BLaER1 treated with 17β-estradiol and CSF1 and Interleukin-3, amounts not matched to agents 10 nM and 100 nM (cell line): Measurements from ENCODE around the gene RNF13.
"Not testable (repeated sequence)": the region's sequence is repeated elsewhere in the genome, so short reads cannot be mapped to it uniquely, and the experiment has no call there.

Experiments
- H3K27ac ChIP-seq, 11 experiments: shearing (Covaris generic); formaldehyde crosslinking; 2 replicates each; pipeline ENCODE4 v1.8.1; 2022
- H3K27me3 ChIP-seq, 11 experiments: shearing (Covaris generic); formaldehyde crosslinking; 2 replicates each; pipeline ENCODE4 v1.8.1; 2022
- H3K36me3 ChIP-seq, 11 experiments: shearing (Covaris generic); formaldehyde crosslinking; 2 replicates each; pipeline ENCODE4 v1.8.1; 2022
- H3K4me1 ChIP-seq, 10 experiments: shearing (Covaris generic); formaldehyde crosslinking; 2 replicates each; pipeline ENCODE4 v1.8.1; 2022
- H3K4me2 ChIP-seq, 11 experiments: shearing (Covaris generic); formaldehyde crosslinking; 2 replicates each; pipeline ENCODE4 v1.8.1; 2022
- H3K4me3 ChIP-seq, 10 experiments: shearing (Covaris generic); formaldehyde crosslinking; 2 replicates each; pipeline ENCODE4 v1.8.1; 2022
- H3K9ac ChIP-seq, 11 experiments: shearing (Covaris generic); formaldehyde crosslinking; 2 replicates each; pipeline ENCODE4 v1.8.1; 2022
- H3K9me3 ChIP-seq, 11 experiments: shearing (Covaris generic); formaldehyde crosslinking; replicated peaks in 1 of 11; 2 replicates each; pipeline ENCODE4 v1.8.1; 2022
- H4K20me1 ChIP-seq, 11 experiments: shearing (Covaris generic); formaldehyde crosslinking; 2 replicates each; pipeline ENCODE4 v1.8.1; 2022
- Cebpa-rat ChIP-seq, 11 experiments: shearing (Covaris generic); IDR thresholded peaks; 2 replicates each; pipeline ENCODE4 v1.8.1; 2022

Gene RNF13

DNA sequence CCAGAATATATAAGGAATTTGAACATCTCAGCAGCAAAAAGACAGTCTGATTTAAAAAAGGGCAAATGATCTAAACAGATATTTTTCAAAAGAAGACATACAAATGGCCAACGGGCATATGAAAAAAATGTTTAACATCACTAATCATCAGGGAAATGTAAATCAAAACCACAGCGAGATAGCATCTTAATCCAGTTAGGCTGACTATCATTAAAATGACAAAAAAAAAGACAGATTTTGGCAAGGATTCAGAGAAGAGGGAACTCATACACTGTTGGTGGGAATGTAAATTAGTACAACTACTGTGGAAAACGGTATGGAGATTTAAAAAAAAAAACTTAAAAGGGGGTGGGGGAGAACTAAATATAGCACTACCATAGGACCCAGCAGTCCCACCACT, 47.9 kb downstream of the RNF13 start:
- H3K9ac ChIP-seq, result no peak overlapping the region
- peaks cover 2 to 13% (median 6%) of the 10 kb centered on the region in 11 experiments; a peak in 15 of 22 replicates for H3K9me3 ChIP-seq
- H3K27me3 ChIP-seq, result no peaks in the 10 kb centered on the region
- TF ChIP-seq Cebpa-rat (IDR thresholded peaks at IDR 0.05), result no peak
- peaks cover 0 to 100% (median 0%) of the 10 kb centered on the region in 11 experiments; a peak in 6 of 22 replicates for H4K20me1 ChIP-seq
- H3K36me3 ChIP-seq, result peaks cover 13 to 100% (median 63%) of the 10 kb centered on the region in 11 experiments
- no peaks in the 10 kb centered on the region for H3K4me1 ChIP-seq
- no peak overlapping the region for H3K4me3 ChIP-seq
- no peak overlapping the region for H3K4me2 ChIP-seq
- no peak overlapping the region for H3K27ac ChIP-seq

DNA sequence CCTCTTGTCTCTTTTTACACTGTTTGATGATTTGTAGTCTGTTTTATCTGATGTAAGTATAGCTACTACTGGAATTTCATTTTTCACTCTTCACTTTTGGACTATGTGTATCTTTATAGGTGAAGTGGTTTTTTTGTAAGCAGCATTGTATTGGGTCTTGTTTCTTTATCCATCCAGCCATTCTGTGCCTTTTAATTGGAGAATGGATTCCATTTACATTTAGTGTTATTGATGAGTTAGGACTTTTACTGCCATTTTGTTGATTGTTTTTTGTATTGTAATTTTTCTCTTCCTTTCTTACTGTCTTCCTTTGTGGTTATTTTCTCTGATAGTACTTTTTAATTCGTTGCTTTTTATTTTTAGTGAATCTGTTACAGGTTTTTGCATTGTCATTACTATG, 54.5 kb downstream of the RNF13 start:
- H3K9ac ChIP-seq, result no peak overlapping the region
- H3K4me2 ChIP-seq, result no peak overlapping the region
- H3K9me3 ChIP-seq, result peaks cover 13 to 54% (median 41%) of the 10 kb centered on the region in 11 experiments; a peak in 20 of 22 replicates
- peaks cover 0 to 100% (median 0%) of the 10 kb centered on the region in 11 experiments; a peak in 9 of 22 replicates for H4K20me1 ChIP-seq
- H3K27ac ChIP-seq, result no peak overlapping the region
- H3K27me3 ChIP-seq, result no peaks in the 10 kb centered on the region
- peaks cover 11 to 98% (median 58%) of the 10 kb centered on the region in 11 experiments for H3K36me3 ChIP-seq
- H3K4me3 ChIP-seq, result no peak overlapping the region
- no peak for TF ChIP-seq Cebpa-rat (IDR thresholded peaks at IDR 0.05)
- peaks cover 0 to 13% (median 0%) of the 10 kb centered on the region in 10 experiments; a peak in 6 of 20 replicates for H3K4me1 ChIP-seq

DNA sequence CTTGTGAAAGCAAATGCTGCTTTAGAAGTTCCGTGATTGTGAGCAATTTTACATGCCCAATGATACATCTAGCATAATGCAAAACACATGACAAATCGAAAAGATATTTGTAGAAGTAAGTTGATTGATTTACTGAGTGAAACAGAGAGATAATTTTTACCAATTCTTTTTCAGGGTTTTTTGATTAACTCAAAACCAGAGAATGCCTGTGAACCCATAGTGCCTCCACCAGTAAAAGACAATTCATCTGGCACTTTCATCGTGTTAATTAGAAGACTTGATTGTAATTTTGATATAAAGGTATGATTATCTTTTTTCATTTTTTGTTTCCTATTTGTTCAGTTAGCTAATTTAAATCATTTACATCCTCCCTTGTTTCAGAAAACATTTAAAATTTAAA, 58.8 kb downstream of the RNF13 start:
- no peak overlapping the region for H3K9ac ChIP-seq
- TF ChIP-seq Cebpa-rat (IDR thresholded peaks at IDR 0.05), result no peak
- peaks cover 0 to 35% (median 29%) of the 10 kb centered on the region in 11 experiments; a peak in 19 of 22 replicates for H3K9me3 ChIP-seq
- H3K36me3 ChIP-seq, result peaks cover 13 to 98% (median 55%) of the 10 kb centered on the region in 11 experiments; a peak in 20 of 22 replicates
- H3K4me1 ChIP-seq, result peaks cover 0 to 28% (median 0%) of the 10 kb centered on the region in 10 experiments; a peak in 6 of 20 replicates
- H3K27me3 ChIP-seq, result no peaks in the 10 kb centered on the region
- no peak overlapping the region for H3K4me3 ChIP-seq
- no peak overlapping the region for H3K27ac ChIP-seq
- no peak overlapping the region for H3K4me2 ChIP-seq
- peaks cover 0 to 100% (median 0%) of the 10 kb centered on the region in 11 experiments; a peak in 9 of 22 replicates for H4K20me1 ChIP-seq

DNA sequence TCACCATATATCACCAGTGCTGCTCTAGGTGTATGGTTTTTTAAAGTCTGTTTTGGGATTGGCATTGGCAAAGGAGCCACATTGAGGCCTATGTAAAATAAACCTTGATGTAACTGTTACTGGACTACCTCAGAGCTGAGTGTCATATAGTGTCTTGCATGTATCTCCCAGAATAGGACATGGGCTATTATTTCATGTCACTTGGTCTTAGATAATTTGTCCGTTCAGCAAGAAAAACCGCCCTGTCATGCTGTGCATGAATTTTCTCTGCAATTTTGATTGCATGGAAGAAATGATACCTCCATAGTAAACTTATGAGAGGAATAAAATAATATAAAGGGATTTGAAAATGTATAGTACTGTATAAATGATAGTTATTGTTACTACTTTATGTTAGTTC, 59.6 kb downstream of the RNF13 start:
- H3K36me3 ChIP-seq, result peaks cover 13 to 93% (median 52%) of the 10 kb centered on the region in 11 experiments; a peak in 20 of 22 replicates
- no peak overlapping the region for H3K9ac ChIP-seq
- H3K27me3 ChIP-seq, result no peaks in the 10 kb centered on the region
- H3K4me3 ChIP-seq, result no peak overlapping the region
- peaks cover 0 to 28% (median 0%) of the 10 kb centered on the region in 10 experiments; a peak in 6 of 20 replicates for H3K4me1 ChIP-seq
- peak overlapping the region in 1 of 11 experiments; percentile 0; a peak in 1 of 22 replicates for H3K4me2 ChIP-seq
- TF ChIP-seq Cebpa-rat (IDR thresholded peaks at IDR 0.05), result no peak
- peaks cover 0 to 27% (median 21%) of the 10 kb centered on the region in 11 experiments; a peak in 19 of 22 replicates for H3K9me3 ChIP-seq
- H3K27ac ChIP-seq, result no peak overlapping the region
- peaks cover 0 to 100% (median 0%) of the 10 kb centered on the region in 11 experiments; a peak in 9 of 22 replicates for H4K20me1 ChIP-seq

DNA sequence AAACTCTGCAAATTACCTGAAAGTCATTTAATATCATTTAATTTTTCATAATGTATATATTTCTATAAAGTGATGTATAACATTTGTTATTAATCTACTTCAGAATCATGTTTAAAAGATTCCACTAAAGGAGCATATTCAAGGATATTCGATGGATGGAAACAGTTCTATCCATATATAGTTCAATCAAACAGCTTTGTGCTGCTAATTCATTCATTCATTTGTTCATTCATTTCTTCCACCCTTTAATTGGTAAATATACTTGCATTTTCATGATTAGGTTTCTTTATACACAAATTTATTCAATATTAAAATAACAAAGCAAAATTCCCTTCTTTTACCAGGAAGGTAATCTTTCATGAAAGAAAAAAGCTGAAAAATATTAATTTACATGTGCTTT, 64.7 kb downstream of the RNF13 start:
- Histone ChIP-seq H3K4me1 (peaks cover 0 to 49% (median 4%) of the 10 kb centered on the region in 10 experiments; a peak in 8 of 20 replicates), H3K4me3 (no peak overlapping the region), H3K4me2 (no peak overlapping the region), H4K20me1 (peaks cover 0 to 100% (median 0%) of the 10 kb centered on the region in 11 experiments; a peak in 7 of 22 replicates), H3K9ac (no peak overlapping the region), H3K36me3 (peaks cover 1 to 79% (median 24%) of the 10 kb centered on the region in 11 experiments; a peak in 20 of 22 replicates), H3K9me3 (no peaks in the 10 kb centered on the region), H3K27ac (no peak overlapping the region), H3K27me3 (no peaks in the 10 kb centered on the region)
- no peak for TF ChIP-seq Cebpa-rat (IDR thresholded peaks at IDR 0.05)

DNA sequence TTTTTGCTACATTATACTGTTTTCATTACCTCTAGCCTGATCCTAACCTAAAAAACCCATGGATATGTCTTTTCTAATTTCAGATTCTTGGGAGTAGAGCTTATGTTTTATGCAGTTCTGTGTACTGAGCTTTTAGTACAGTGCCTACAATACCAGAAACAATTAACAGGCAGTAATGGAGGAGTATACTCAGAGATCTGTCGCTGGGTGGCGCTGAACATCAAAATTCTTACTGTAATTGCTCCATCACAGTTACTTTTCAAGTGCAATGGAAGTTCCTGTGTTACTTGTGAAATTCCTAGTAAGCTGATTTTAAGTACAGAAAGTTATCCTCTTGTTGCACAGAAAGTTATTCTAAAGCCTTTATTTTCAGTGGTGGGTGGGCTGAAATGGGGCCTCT, 66.9 kb downstream of the RNF13 start:
- no peak overlapping the region for H3K4me3 ChIP-seq
- no peak overlapping the region for H3K9ac ChIP-seq
- no peaks in the 10 kb centered on the region for H3K27me3 ChIP-seq
- H3K4me2 ChIP-seq, result no peak overlapping the region
- no peak overlapping the region for H3K27ac ChIP-seq
- H4K20me1 ChIP-seq, result peaks cover 0 to 100% (median 0%) of the 10 kb centered on the region in 11 experiments; a peak in 6 of 22 replicates
- peaks cover 5 to 74% (median 19%) of the 10 kb centered on the region in 11 experiments; a peak in 14 of 22 replicates for H3K36me3 ChIP-seq
- TF ChIP-seq Cebpa-rat (IDR thresholded peaks at IDR 0.05), result no peak
- peaks cover 0 to 47% (median 4%) of the 10 kb centered on the region in 10 experiments; a peak in 8 of 20 replicates for H3K4me1 ChIP-seq
- H3K9me3 ChIP-seq, result peaks cover 0 to 12% (median 9%) of the 10 kb centered on the region in 11 experiments; a peak in 19 of 22 replicates

DNA sequence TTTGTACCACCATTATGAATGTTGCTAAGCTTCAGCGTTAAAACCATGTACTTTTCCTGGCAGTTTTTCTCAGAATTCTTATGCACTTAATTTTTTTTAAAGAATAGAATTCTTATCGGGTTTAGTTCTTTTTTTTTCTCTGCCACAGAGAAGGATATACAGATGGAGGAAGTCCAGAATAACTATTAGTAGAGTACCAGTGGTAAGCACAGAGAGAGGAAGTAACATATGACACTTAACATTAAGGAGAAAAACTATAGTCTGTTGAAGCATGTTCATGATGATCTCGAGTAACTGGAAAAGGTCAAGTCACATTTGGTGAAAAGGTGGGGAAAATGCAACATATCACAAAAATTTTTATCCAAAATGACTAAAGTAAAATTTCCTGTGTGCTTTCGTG, 68.9 kb downstream of the RNF13 start:
- H3K27ac ChIP-seq, result no peak overlapping the region
- peak overlapping the region in 5 of 11 experiments; percentile 8 to 74 (median 56); a peak in 8 of 22 replicates for H3K4me2 ChIP-seq
- H3K4me1 ChIP-seq, result peaks cover 0 to 60% (median 4%) of the 10 kb centered on the region in 10 experiments; a peak in 8 of 20 replicates
- no peak for TF ChIP-seq Cebpa-rat (IDR thresholded peaks at IDR 0.05)
- H4K20me1 ChIP-seq, result peaks cover 0 to 100% (median 0%) of the 10 kb centered on the region in 11 experiments; a peak in 6 of 22 replicates
- peaks cover 0 to 12% (median 9%) of the 10 kb centered on the region in 11 experiments; a peak in 19 of 22 replicates for H3K9me3 ChIP-seq
- no peaks in the 10 kb centered on the region for H3K27me3 ChIP-seq
- H3K9ac ChIP-seq, result no peak overlapping the region
- H3K4me3 ChIP-seq, result no peak overlapping the region
- peaks cover 7 to 74% (median 17%) of the 10 kb centered on the region in 11 experiments; a peak in 19 of 22 replicates for H3K36me3 ChIP-seq

DNA sequence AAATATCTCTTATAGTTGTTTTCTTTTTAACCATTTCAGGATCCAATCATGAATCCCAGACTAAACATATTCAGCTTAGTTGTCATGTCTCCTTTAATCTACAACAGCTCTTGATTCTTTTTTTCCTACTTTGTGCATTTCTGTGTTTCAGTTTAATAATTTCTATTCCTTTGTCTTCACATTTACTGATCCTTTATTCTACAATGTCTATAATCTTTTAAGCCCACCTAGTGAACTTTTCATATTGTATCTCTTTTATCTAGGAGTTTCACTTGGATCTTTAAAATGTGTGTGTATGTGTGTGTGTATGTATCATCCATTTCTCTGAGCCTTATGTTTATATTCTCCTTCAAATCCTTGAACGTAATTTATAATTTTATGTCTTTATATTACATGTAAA, 70.1 kb downstream of the RNF13 start:
- H3K4me3 ChIP-seq, result no peak overlapping the region
- H3K36me3 ChIP-seq, result peaks cover 9 to 79% (median 26%) of the 10 kb centered on the region in 11 experiments; a peak in 19 of 22 replicates
- no peak overlapping the region for H3K4me2 ChIP-seq
- no peaks in the 10 kb centered on the region for H3K27me3 ChIP-seq
- H3K27ac ChIP-seq, result no peak overlapping the region
- peaks cover 0 to 12% (median 9%) of the 10 kb centered on the region in 11 experiments; a peak in 19 of 22 replicates for H3K9me3 ChIP-seq
- TF ChIP-seq Cebpa-rat (IDR thresholded peaks at IDR 0.05), result no peak
- H3K4me1 ChIP-seq, result peaks cover 0 to 60% (median 4%) of the 10 kb centered on the region in 10 experiments; a peak in 8 of 20 replicates
- H3K9ac ChIP-seq, result no peak overlapping the region
- peaks cover 0 to 100% (median 0%) of the 10 kb centered on the region in 11 experiments; a peak in 6 of 22 replicates for H4K20me1 ChIP-seq

DNA sequence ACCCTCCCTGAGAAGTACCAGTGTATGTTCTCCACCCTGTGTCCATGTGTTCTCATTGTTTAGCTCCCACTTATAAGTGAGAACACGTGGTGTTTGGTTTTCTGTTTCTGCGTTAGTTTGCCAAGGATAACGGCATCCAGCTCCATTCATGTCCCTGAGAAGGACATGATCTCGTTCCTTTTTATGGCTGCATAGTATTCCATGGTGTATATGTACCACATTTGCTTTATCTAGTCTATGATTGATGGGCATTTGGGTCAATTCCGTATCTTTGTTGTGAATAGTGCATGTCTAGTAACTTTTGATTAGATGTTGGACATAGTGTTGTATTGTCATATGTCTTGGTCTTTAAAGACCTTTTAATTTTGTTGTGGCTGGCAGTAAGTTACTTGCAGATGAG, 70.8 kb downstream of the RNF13 start:
- not testable (repeated sequence) for H3K27me3 ChIP-seq, H3K4me3 ChIP-seq, H3K4me2 ChIP-seq, H3K9ac ChIP-seq, H3K27ac ChIP-seq
- H3K4me1 ChIP-seq, result peaks cover 0 to 60% (median 4%) of the 10 kb centered on the region in 10 experiments; a peak in 8 of 20 replicates
- peaks cover 9 to 79% (median 32%) of the 10 kb centered on the region in 11 experiments; a peak in 19 of 22 replicates for H3K36me3 ChIP-seq
- peaks cover 0 to 12% (median 9%) of the 10 kb centered on the region in 11 experiments; a peak in 19 of 22 replicates for H3K9me3 ChIP-seq
- H4K20me1 ChIP-seq, result peaks cover 0 to 100% (median 0%) of the 10 kb centered on the region in 11 experiments; a peak in 6 of 22 replicates

DNA sequence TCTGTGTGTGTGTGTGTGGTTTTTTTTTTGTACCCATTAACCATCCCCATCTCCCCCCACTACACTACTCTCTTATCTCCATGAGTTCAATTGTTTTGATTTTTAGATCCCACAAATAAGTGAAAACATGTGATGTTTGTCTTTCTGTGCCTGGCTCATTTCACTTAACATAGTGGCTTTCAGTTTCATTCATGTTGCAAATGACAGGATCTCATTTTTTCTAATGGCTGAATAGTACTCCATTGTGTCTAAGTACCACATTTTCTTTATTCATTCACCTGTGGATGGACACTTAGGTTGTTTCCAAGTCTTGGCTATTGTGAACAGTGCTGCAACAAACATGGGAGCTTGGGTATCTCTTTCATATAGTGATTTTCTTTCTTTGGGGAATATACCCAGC, 71.8 kb downstream of the RNF13 start:
- H3K27me3 ChIP-seq, H3K9ac ChIP-seq, H3K4me3 ChIP-seq, H3K27ac ChIP-seq: not testable (repeated sequence)
- Histone ChIP-seq H3K4me2 (peak overlapping the region in 1 of 11 experiments; percentile 0; a peak in 2 of 22 replicates), H4K20me1 (peaks cover 0 to 100% (median 0%) of the 10 kb centered on the region in 11 experiments; a peak in 6 of 22 replicates), H3K9me3 (peaks cover 0 to 12% (median 9%) of the 10 kb centered on the region in 11 experiments; a peak in 19 of 22 replicates), H3K36me3 (peaks cover 9 to 79% (median 34%) of the 10 kb centered on the region in 11 experiments; a peak in 19 of 22 replicates), H3K4me1 (peaks cover 0 to 52% (median 4%) of the 10 kb centered on the region in 10 experiments; a peak in 8 of 20 replicates)
